ENCODE data around the gene PLK5.
"Not testable (repeated sequence)": the region's sequence is repeated elsewhere in the genome, so short reads cannot be mapped to it uniquely, and the experiment has no call there.

Gene PLK5, protein sequence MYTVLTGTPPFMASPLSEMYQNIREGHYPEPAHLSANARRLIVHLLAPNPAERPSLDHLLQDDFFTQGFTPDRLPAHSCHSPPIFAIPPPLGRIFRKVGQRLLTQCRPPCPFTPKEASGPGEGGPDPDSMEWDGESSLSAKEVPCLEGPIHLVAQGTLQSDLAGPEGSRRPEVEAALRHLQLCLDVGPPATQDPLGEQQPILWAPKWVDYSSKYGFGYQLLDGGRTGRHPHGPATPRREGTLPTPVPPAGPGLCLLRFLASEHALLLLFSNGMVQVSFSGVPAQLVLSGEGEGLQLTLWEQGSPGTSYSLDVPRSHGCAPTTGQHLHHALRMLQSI

DNA sequence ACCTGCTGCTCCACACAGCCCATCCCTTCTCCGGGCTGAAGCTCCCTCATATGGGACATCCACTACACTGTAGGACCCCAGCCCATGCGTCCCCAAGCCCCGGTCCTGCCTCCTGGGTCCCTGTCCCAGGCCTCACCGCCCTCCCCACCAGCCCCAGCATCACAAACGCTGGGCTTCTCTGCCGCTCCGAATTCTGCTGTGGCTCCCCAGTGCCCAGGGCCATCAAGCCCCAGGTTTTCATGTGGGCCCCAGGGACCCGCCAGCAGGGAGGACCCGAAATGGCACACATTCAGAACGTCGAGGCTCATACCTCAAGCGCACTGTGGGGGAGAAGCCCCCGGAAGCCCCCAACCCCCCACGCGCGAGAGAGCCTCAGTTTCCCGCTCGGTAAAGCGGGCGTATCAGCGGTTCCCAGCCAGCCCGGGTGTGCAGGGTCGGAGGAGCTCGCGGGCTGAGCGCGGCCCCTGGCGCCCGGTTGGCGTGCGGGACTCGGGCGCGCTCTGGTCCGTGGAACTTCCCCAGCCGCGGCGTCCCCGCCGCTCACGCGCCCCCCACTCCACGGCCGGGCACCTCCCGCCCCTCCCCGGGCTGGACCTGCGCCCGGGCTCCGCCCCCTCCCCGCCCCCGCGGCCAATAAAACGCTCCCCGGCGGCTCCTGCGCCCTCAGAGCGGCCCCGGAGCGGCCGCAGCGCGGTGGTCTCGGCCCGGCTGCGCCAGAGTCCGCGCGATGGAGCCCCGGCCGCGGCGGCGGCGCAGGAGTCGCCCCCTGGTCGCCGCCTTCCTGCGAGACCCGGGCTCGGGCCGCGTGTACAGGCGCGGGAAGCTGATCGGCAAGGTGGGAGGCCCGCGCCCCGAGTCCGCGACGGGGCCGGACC is at the start of gene PLK5:
TSS of gene PLK5 (plus strand) at position 666 of the 875 bp plus-strand sequence. CDS start 2,920 bp downstream, outside the sequence.
- no peak within 1 kb of the TSS for H3K4me3 ChIP-seq (ENCODE audit: low read depth, low read length)

DNA sequence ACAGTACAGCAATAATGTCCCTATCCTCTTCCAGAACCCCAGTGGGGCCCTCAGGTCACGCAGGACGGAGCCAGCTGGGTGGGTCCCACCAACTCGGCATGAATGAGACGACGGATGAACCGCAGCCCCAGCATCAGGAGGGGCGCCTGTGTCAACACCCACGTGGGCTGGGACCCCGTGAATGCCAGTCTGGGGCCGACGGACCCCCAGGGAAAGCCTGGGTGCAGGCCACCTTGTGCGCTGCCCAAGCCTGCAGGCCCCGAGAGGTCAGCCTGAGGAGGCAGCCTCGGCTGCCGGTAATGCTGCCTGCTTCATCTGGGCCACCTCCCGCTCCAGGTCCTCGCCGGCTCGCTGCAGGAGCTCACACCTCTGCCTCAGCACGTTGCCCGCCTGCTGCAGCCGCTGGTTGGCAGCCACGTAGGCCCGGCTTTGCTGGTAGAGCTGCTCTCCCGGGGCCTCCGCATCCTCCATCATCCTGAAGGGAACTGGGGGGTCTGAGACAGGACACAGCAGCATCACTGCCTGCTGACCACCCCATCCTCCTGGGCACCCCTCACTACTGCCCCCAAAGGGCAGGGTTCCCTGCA is 49.0 kb upstream of the PLK5 start:
- H3K4me3 ChIP-seq (ENCODE audit: low read depth, low read length) = no peak overlapping the region
- DNase-seq (ENCODE audit: low read depth) = no peak

More for the DNA sequence above, at the start of gene PLK5:
- no peak for DNase-seq (ENCODE audit: low read depth)

GRCh38 chr19:1475751-1476437 is 48.0 kb upstream of the PLK5 start:
- DNase-seq (ENCODE audit: low read depth) = no peak
- H3K4me3 ChIP-seq (ENCODE audit: low read depth, low read length) = no peak overlapping the region

GRCh38 chr19:1477056-1477455 is 46.8 kb upstream of the PLK5 start:
- not testable (repeated sequence) for DNase-seq (ENCODE audit: low read depth); H3K4me3 ChIP-seq (ENCODE audit: low read depth, low read length)

DNA sequence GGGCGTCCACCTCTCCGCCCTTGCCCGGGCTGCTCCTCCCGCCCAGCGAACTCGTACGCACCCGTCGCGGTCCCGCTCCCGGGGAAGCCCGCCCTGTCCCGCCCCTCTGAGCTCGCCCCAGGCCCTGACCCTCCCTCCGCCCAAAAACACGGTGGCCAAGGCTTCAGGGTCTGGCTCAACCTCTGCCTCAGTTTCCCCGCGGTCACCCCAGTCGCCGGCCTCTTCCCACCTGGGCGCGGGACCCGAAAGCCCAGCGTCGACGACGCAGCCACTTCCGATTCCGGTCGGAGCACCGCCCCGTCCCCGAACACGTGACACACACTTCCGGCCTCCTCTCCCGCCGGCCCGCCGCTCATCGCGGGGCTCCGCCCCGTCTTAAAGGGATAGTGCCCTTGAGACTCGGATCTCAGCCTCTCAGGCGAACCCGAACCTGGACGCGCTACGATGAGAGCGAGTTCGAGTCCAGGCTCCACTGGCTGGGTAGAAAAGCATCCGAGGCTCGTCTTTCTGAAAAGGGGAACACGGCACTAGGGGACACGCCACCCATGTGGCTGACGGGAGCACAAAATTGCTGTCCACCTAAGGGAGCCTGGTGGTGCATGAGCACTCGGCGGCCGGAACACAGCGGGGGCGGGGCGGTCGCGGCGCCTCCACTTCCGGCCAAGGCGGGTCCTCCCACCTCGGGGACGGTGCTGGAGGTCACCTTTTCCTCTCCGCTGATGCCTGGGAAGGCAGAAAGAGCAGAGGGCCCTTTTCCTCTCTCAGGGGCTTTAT is 44.8 kb upstream of the PLK5 start, which contains the start of gene C19orf25:
TSS of gene C19orf25 (minus strand) at position 282 of the 774 bp plus-strand sequence. CDS start 312 bp downstream, outside the sequence.
- peak; percentile 69 for DNase-seq (ENCODE audit: low read depth)
- H3K4me3 ChIP-seq (ENCODE audit: low read depth, low read length) = peak within 1 kb of the TSS; percentile 88

DNA sequence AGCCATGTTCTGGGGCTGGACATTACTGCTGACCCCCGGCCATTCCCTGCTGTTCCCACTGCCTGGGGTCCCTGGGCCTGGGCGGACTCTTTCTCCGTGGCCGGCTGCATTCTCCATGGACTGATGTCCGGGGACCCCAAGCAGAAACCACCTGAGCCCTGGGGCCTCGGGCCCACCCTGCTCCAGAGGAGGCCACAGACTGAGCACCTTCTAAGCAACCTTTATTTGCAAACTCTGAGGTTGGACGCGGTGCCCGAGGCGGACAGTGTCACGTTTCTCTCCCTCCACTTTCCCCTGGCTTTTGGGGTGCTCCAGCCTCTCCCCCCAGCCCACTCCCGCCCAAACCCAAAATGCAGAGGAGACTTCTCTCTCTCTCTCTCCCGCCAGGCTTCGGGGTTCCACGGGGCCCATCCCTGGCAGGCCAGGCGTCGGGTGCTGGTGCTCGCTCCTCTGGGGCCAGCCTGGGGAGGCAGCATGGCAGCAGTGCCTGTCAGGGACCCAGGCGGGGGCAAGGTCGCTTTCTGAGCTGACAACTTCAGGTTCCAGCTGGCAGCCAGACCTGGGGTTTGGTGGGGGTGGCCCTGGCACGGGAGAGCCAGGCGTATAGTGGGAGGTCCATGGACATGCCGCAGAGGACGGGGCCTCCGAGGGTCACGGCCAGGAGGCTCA is 42.5 kb upstream of the PLK5 start:
- no peak for DNase-seq (ENCODE audit: low read depth)
- H3K4me3 ChIP-seq (ENCODE audit: low read depth, low read length) = no peak overlapping the region

DNA sequence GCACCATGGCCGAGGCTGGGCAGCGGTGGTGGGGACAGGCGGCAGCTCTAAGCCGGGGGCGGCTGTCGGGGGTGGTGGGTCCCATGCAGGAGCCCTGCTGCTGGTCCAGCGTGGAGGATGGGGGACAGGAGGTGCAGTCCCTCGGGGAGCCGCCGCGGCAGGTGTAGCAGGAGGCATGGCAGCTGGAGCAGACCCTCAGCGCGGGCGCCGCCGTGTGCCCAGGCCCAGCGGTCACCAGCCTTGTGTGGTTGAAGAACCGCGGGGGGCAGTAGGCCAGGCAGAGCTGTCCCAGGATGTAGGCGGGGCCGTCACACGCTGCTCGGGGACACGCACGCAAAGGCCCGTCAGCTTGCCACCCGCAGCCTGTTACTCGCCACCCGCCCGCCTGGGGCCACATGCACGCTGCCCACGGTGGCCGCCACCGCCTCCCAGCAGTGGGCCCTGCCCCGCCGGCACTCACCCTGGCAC is 42.0 kb upstream of the PLK5 start:
- no peak for DNase-seq (ENCODE audit: low read depth)
- no peak overlapping the region for H3K4me3 ChIP-seq (ENCODE audit: low read depth, low read length)

DNA sequence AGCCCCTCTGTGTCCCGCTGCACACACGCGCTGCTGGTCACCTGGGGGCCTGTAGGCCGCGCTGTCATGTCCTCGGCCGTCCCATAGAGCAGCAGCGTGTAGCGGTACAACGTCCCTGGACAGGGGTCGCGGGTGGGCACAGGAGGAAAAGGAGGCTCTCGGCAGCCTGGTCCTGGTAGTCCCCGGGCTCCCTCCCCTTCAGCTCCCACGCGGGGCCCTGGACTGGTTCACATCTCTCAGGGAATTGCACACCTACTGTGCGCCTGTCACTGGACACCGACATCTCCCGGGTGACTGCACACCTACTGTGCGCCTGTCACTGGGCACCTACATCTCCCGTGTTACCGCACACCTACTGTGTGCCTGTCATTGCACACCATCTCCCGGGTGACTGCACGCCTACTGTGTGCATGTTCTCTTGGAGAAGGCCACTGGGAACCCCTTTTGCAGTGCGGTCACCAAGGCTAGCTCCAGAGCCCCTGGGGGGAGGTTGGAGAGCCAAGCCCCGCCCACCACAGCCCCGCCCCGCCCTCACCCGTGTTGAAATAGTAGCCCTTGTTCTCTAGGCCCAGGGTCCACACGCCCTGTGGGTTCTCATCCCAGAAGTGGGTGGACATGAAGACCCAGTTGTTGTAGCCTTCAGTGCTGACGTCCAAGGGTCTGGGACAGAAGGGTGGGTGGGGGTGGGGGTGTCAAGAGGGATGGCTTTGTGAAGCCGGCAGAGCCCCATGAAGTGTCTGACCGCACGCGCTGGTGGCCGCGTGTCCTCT is 41.3 kb upstream of the PLK5 start:
- H3K4me3 ChIP-seq (ENCODE audit: low read depth, low read length) = no peak overlapping the region
- no peak for DNase-seq (ENCODE audit: low read depth)

DNA sequence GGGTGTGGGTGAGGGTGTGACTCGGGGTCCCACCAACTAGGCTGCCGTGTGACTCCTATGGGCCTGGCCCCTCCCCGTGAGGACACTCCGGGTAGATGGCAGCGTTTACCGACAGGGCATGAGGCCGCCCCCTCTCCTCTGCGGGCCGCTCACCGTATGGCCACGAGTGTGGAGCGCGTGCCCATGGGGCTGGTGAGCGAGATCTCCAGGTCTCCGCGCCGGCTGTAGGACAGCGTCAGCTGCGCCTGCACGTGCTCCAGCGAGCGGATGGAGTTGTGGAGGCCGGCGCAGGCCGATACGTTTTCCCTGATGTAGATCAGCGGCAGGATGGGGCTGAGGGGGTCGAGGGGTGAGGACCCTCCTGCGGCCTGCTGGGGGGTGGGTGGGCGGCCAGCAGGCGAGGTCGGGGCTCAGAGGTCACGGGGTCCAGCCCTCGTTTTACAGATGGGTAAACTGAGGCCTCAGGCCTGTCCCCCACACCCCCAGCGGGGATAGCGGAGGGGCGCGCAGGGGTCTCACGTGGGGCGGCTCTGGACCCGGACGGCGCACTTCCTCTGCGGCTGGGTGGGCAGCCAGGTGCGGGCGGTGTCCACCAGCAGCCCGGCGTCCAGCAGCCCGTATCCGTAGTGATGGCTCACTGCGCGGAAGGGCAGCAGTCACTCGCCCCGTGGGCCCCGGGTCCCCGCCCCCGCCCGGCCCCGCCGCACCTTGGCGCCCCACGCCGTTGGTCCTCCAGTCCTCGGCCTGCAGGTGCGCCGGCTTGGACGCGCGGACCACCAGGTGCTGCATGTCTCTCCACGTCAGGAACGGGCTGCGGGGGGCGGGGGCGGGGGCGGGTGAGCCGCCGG is 40.5 kb upstream of the PLK5 start:
- H3K4me3 ChIP-seq (ENCODE audit: low read depth, low read length) = no peak overlapping the region
- DNase-seq (ENCODE audit: low read depth) = no peak

GRCh38 chr19:1483979-1484428 is 39.9 kb upstream of the PLK5 start:
- no peak overlapping the region for H3K4me3 ChIP-seq (ENCODE audit: low read depth, low read length)

DNA sequence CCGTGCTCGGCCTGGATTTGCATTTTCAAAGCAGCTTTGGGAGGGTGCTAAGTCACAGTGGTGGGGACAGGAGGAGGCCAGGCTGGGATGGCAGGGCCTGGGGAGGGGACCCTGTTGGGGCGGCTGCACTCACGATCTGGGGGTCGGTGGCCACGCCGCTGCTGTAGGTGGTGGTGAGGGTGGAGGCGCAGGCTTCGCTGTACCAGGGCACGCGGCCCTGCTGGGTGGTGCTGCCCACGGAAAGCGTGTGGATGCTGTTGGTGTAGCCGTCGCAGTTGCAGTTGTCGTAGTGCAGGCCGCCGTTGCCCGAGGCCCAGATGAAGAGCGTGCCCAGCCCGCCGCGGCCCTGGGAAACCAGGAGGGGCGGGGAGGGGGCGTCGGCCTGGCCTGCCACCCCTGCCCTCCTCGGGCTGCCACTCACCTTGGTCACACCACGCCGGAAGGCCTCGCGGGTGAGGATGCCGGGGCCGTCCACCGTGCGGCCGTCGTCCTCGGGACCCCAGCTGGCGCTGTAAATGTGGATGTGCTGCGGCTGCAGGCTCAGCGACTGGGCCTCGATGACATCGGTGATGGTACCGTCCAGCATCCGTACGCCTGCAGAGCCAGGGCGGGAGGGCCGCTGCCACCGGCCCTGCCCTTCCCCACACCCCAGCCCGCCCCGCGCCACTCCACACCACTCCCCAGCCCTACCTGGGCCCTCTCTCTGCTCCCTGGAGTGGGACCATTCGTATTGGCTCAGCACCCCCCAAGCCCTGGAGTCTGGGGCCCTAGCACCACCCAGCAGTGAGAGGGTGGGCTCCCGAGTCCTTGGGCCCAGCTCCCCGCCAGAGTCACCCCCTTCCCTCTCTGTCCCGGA is 36.9 kb upstream of the PLK5 start:
- DNase-seq (ENCODE audit: low read depth) = no peak

More at GRCh38 chr19:1483979-1484428, 39.9 kb upstream of the PLK5 start:
- no peak for DNase-seq (ENCODE audit: low read depth)

DNA sequence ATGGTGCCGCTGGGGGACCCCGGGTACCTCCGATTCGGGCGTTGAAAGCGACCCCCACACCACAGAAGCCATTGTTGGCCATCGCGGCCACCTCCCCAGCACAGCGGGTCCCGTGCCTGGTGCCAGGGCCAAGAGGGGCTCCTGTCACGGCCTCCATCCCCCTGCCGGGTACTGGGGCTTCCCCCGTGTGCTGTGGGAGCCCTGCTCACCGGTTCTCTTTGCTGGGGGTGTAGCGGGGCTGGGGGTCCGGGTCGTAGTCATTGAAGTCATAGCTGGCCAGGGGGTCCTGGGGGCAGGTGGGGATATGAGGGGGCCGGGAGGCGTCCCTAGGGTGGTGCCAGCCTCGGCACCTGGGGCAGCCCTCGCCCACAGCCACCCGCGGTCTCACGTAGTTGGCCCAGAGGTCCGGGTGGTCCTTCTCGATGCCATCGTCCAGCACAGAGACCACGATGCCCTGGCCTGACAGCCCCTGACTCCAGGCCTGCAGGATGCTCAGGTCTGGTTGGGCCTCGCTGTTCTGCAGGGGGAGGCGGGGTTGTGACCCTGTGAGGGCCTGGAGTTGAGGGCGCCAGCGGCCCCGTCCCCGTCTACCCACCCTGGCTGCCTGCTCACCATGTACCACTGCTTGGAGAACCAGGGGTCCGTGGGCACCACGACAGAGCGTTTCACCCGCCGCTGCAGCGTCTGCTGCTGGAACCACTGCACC is 36.1 kb upstream of the PLK5 start:
- DNase-seq (ENCODE audit: low read depth) = no peak
- H3K4me3 ChIP-seq (ENCODE audit: low read depth, low read length) = no peak overlapping the region

More for the DNA sequence above, 36.9 kb upstream of the PLK5 start:
- no peak overlapping the region for H3K4me3 ChIP-seq (ENCODE audit: low read depth, low read length)

DNA sequence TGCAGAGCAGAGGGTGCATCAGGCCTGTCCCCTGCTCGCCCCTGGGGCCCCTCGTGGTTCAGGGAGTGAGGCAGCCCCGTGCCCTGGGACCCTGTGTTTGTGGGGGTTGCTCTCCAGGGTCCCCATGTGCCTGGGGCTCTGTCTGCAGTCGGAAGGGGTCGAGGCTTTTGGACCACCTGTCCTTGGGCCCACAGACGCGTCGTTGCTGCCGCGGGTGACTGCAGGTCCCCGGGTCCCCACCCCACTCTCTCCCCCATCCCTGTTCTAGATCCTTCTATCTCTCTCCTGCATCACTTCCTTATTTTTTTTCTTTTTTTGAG is 35.6 kb upstream of the PLK5 start:
- no peak overlapping the region for H3K4me3 ChIP-seq (ENCODE audit: low read depth, low read length)
- DNase-seq (ENCODE audit: low read depth) = no peak

- H3K4me3 ChIP-seq (ENCODE audit: low read depth, low read length) = peak overlapping the region; percentile 58
- DNase-seq (ENCODE audit: low read depth) = no peak
These were observed 34.2 kb upstream of the PLK5 start for GRCh38 chr19:1489463-1490310.

All from skeletal muscle cell (primary cell).